Neuronal stem cell (in vitro differentiated cells): ENCODE measurements around the gene MEX3C.
A peak's percentile ranks its signal among the peaks of the same experiment; 100 is the strongest.

ENCODE experiments used
- DNase-seq: peaks from one replicate; pipeline ENCODE4 v3.0.0-alpha.2; 2013; ENCODE audit warnings: low spot score
- H2AFZ ChIP-seq: one replicate; pipeline ENCODE4 v1.6.1; 2013; ENCODE audit warnings: mild to moderate bottlenecking, low read length, inconsistent platforms
- H2AK5ac ChIP-seq: 2 replicates; pipeline ENCODE4 v1.6.1; 2013; ENCODE audit warnings: low read depth, mild to moderate bottlenecking, inconsistent platforms, low read length, moderate library complexity, mixed read lengths
- H2BK120ac ChIP-seq: 2 replicates; pipeline ENCODE4 v1.6.1; 2013; ENCODE audit warnings: low read depth, mild to moderate bottlenecking, inconsistent platforms, low read length, moderate library complexity, mixed read lengths
- H2BK12ac ChIP-seq: one replicate; pipeline ENCODE4 v1.6.1; 2013; ENCODE audit warnings: low read length, inconsistent platforms
- H2BK15ac ChIP-seq: 2 replicates; pipeline ENCODE4 v1.6.1; 2013; ENCODE audit warnings: mild to moderate bottlenecking, low read length, inconsistent platforms, mixed read lengths
- H2BK5ac ChIP-seq: one replicate; pipeline ENCODE4 v1.6.1; 2013; ENCODE audit warnings: inconsistent platforms, mild to moderate bottlenecking, low read length, moderate library complexity
- H3K14ac ChIP-seq: one replicate; pipeline ENCODE4 v1.6.1; 2013; ENCODE audit warnings: low read length, inconsistent platforms
- H3K18ac ChIP-seq: 2 replicates; pipeline ENCODE4 v1.6.1; 2013; ENCODE audit warnings: low read length, inconsistent platforms
- H3K23ac ChIP-seq: 2 replicates; pipeline ENCODE4 v1.6.1; 2013; ENCODE audit warnings: low read depth, mild to moderate bottlenecking, mixed read lengths, low read length, inconsistent platforms; ENCODE audit not compliant: poor library complexity
- H3K27ac ChIP-seq: replicated peaks from 3 replicates; pipeline ENCODE4 v1.5.1; 2013; ENCODE audit warnings: low read length, inconsistent platforms
- H3K27me3 ChIP-seq, 3 experiments: 2 replicates each; pipeline ENCODE4 v1.6.1; 2013; ENCODE audit warnings: low read length in 3 of 3, mild to moderate bottlenecking in 2 of 3, inconsistent platforms in 1 of 3, low read depth in 1 of 3, mixed read lengths in 1 of 3, moderate library complexity in 1 of 3; ENCODE audit not compliant: control insufficient read depth in 3 of 3, insufficient read depth in 3 of 3
- H3K36me3 ChIP-seq, 2 donors: replicated peaks in 1 of 2; 2 replicates each; pipeline ENCODE4 v1.6.1; 2013; ENCODE audit warnings: low read length in 2 of 2; ENCODE audit not compliant: control insufficient read depth in 2 of 2, insufficient read depth in 2 of 2
- H3K4ac ChIP-seq: 2 replicates; pipeline ENCODE4 v1.6.1; 2013; ENCODE audit warnings: inconsistent platforms, mild to moderate bottlenecking, low read length, moderate library complexity
- H3K4me1 ChIP-seq, 2 donors: 1 replicate in 1 of 2; 2 replicates in 1 of 2; pipeline ENCODE4 v1.6.1; 2013; ENCODE audit warnings: low read length in 2 of 2, low read depth in 1 of 2; ENCODE audit not compliant: control insufficient read depth in 2 of 2, insufficient read depth in 1 of 2
- H3K4me2 ChIP-seq: one replicate; pipeline ENCODE4 v1.6.1; 2013; ENCODE audit warnings: mild to moderate bottlenecking, low read length, inconsistent platforms; ENCODE audit not compliant: insufficient read depth, poor library complexity, severe bottlenecking
- H3K4me3 ChIP-seq, 2 donors: 2 replicates each; pipeline ENCODE4 v1.5.1; 2013; ENCODE audit warnings: low read length in 2 of 2, mild to moderate bottlenecking in 2 of 2, inconsistent platforms in 1 of 2, moderate library complexity in 1 of 2
- H3K79me1 ChIP-seq: one replicate; pipeline ENCODE4 v1.6.1; 2013; ENCODE audit warnings: low read depth, mild to moderate bottlenecking, inconsistent platforms, low read length, moderate library complexity
- H3K9ac ChIP-seq: one replicate; pipeline ENCODE4 v1.6.1; 2013; ENCODE audit warnings: mild to moderate bottlenecking, low read depth, low read length, inconsistent platforms; ENCODE audit not compliant: poor library complexity
- H3K9me3 ChIP-seq, 2 donors: replicated peaks in 1 of 2; 2 replicates each; pipeline versions ENCODE3 to v1.6.1; 2013; ENCODE audit warnings: low read length in 2 of 2, mild to moderate bottlenecking in 2 of 2, inconsistent platforms in 1 of 2, low read depth in 1 of 2, mixed read lengths in 1 of 2, moderate library complexity in 1 of 2; ENCODE audit not compliant: control insufficient read depth in 2 of 2, insufficient read depth in 1 of 2
- H4K8ac ChIP-seq: one replicate; pipeline ENCODE4 v1.6.1; 2013; ENCODE audit warnings: low read depth, mild to moderate bottlenecking, inconsistent platforms, low read length, moderate library complexity
- H4K91ac ChIP-seq: one replicate; pipeline ENCODE4 v1.6.1; 2013; ENCODE audit warnings: low read length, low read depth, mild to moderate bottlenecking, inconsistent platforms; ENCODE audit not compliant: poor library complexity
- WGBS, 2 donors: extraction: QIAGEN DNeasy Blood & Tissue Kit; methylation state at CpG; one replicate each; pipeline ENCODE4 v1.1.7; 2013; ENCODE audit warnings: missing lambda C conversion rate in 2 of 2, mixed read lengths in 1 of 2; ENCODE audit not compliant: insufficient read length in 2 of 2, insufficient replicate concordance in 1 of 2; ENCODE audit errors: extremely low coverage in 2 of 2; 5-methylcytosine and 5-hydroxymethylcytosine counted together

The MEX3C gene

DNA sequence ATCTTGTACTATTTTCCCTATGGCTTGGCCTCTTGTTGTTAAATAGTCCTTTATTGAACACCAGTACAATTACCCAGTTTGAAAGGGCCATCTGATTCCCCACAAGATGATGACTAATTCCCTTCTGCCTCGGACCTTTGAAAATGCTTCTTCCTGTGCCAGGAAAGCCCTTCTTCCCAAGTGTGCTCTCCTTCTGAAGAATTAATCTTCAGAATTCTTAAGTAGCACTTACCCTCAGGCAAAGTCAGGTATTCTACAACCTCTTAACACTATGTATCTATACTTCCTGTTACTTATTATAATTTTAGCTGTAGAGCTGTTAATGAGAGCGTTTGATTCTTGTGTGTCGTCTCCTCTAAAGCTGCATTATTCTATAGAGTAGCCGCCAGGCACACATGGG, 28.6 kb upstream of the MEX3C start:
- Histone ChIP-seq H3K36me3 (no peaks in the 10 kb centered on the region), H2BK15ac (no peak overlapping the region), H2BK12ac (no peak overlapping the region), H3K9me3 (peaks cover 0 to 2% of the 10 kb centered on the region in 2 donors), H3K14ac (no peak overlapping the region), H3K79me1 (no peaks in the 10 kb centered on the region), H3K27ac (no peak overlapping the region), H3K4me3 (no peak overlapping the region), H2AFZ (no peak overlapping the region), H3K4me1 (no peaks in the 10 kb centered on the region), H3K4me2 (no peak overlapping the region), H3K4ac (no peak overlapping the region), H4K91ac (no peak overlapping the region), H2BK120ac (no peak overlapping the region), H3K18ac (no peak overlapping the region), H4K8ac (no peak overlapping the region), H3K9ac (no peak overlapping the region), H3K27me3 (no peaks in the 10 kb centered on the region), H3K23ac (no peak overlapping the region), H2BK5ac (no peak overlapping the region), H2AK5ac (no peak overlapping the region)
- WGBS, 2 donors, result no CpG with 5 or more reads among the region's 4 CpGs
- DNase-seq, result no peak

DNA sequence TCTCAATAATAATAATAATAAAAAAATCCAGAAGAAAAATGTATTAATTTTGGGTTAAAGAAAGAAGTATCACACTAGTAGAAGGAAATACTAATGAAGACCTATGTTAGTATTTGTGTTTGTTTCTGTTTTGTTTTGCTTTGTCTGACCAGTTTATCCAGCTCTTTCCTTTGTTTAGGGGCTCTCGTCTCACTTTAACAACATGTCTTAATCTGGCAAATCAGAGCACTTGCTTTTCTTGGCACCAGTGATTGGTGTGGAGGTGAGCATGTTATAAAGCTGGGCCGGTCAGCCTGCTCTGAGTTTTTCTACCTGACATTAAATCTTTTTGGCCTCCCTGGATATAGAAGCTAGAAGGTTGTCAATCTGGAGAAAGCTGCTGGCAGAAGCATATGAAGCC, 15.1 kb upstream of the MEX3C start:
- H2BK15ac ChIP-seq, result no peak overlapping the region
- no peaks in the 10 kb centered on the region for H3K4me1 ChIP-seq
- H2AFZ ChIP-seq, result no peak overlapping the region
- no peaks in the 10 kb centered on the region for H3K79me1 ChIP-seq
- no peaks in the 10 kb centered on the region for H3K9me3 ChIP-seq
- no peak overlapping the region for H3K4me3 ChIP-seq
- no peak overlapping the region for H2AK5ac ChIP-seq
- no peaks in the 10 kb centered on the region for H3K27me3 ChIP-seq
- no peak overlapping the region for H3K9ac ChIP-seq
- no CpG with 5 or more reads among the region's 2 CpGs for WGBS, 2 donors
- DNase-seq, result no peak
- no peak overlapping the region for H3K18ac ChIP-seq
- H3K4ac ChIP-seq, result no peak overlapping the region
- H3K4me2 ChIP-seq, result no peak overlapping the region
- H2BK12ac ChIP-seq, result no peak overlapping the region
- H4K91ac ChIP-seq, result no peak overlapping the region
- H2BK5ac ChIP-seq, result no peak overlapping the region
- no peaks in the 10 kb centered on the region for H3K36me3 ChIP-seq
- H3K23ac ChIP-seq, result no peak overlapping the region
- no peak overlapping the region for H2BK120ac ChIP-seq
- no peak overlapping the region for H3K27ac ChIP-seq
- no peak overlapping the region for H3K14ac ChIP-seq
- H4K8ac ChIP-seq, result no peak overlapping the region

DNA sequence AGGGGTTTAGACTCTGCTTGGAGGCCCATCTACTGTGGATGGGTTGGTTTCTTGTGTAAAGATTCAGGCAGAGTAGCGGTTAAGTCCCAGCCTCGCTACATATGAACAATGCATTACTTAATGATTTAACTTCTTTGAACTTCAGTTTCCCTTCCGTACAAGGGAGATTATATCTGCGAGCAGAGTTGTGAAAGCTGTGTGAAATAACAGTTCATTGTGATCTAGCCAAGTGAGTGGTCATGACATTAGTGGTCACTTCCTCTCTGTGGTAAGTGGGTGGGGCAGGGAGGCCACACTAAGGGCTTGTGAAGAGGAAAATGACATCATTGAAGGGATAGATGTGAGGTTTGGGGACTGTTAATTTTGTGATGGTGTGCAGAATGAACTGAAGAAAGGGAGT, 14.1 kb upstream of the MEX3C start:
- no peak overlapping the region for H3K14ac ChIP-seq
- H3K36me3 ChIP-seq, result no peaks in the 10 kb centered on the region
- no peak overlapping the region for H3K4ac ChIP-seq
- no peak overlapping the region for H3K27ac ChIP-seq
- H2BK5ac ChIP-seq, result no peak overlapping the region
- H3K9ac ChIP-seq, result no peak overlapping the region
- no peaks in the 10 kb centered on the region for H3K9me3 ChIP-seq
- H2BK15ac ChIP-seq, result no peak overlapping the region
- no peak overlapping the region for H2BK12ac ChIP-seq
- DNase-seq, result no peak
- H3K4me2 ChIP-seq, result no peak overlapping the region
- no CpG with 5 or more reads among the region's 4 CpGs for WGBS, 2 donors
- no peaks in the 10 kb centered on the region for H3K79me1 ChIP-seq
- H4K91ac ChIP-seq, result no peak overlapping the region
- H2BK120ac ChIP-seq, result no peak overlapping the region
- H3K4me1 ChIP-seq, result no peaks in the 10 kb centered on the region
- no peak overlapping the region for H3K4me3 ChIP-seq
- no peak overlapping the region for H3K23ac ChIP-seq
- no peak overlapping the region for H2AFZ ChIP-seq
- H3K18ac ChIP-seq, result no peak overlapping the region
- H3K27me3 ChIP-seq, result no peaks in the 10 kb centered on the region
- no peak overlapping the region for H2AK5ac ChIP-seq
- no peak overlapping the region for H4K8ac ChIP-seq

DNA sequence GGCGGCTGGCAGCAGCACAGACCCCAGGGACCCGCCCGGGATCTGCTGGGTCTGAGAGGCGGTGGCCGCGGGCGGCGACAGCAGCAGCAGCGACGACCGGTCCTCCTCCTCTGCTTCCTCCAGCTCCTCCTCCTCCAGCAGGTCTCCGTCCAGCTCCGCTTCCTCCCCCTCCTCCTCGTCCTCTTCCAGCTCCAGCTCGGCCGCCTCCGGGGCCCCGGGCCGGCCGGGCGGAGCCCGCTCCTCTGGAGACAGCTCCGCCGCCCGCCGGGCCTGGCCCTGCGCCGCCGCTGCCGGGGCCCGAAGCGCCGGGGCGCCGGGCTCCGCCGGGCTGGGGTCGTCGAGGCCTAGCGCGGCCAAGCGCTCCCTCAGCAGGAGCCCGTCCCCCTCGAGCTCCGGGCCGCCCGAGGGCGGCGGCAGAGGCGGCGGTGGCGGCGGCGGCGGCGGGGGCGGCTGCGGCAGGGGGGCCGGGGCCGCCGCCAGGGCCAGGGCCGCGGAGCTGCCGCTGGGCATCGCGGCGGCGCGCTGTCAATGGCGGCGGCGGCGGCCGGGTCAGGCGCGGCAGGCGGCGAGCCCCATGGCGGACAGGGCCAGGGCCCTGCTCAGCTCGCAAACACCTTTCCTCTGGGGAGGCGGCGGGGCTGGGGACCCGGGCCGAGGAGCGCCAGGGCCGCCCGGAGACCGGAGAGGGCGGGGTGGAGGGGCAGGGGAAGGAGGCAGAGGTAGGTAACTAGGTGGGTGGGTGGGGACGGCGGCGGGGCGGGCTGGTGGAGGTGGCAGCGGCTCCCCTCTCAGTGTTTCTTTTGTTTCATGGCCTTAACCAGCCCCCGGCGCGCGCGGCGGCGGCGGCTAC, 445 bp downstream of the MEX3C start:
- Histone ChIP-seq H3K27me3 (no peaks in the 10 kb centered on the region), H3K36me3 (peaks cover 0 to 28% of the 10 kb centered on the region in 2 donors), H3K4me3 (peak overlapping the region; percentile 90 to 99), H2BK15ac (peak overlapping the region; percentile 95), H3K4ac (peak overlapping the region; percentile 79), H2AK5ac (peak overlapping the region; percentile 99), H2AFZ (peak overlapping the region; percentile 72), H3K9me3 (no peaks in the 10 kb centered on the region), H3K4me1 (peaks cover 3 to 14% of the 10 kb centered on the region in 2 donors), H3K79me1 (peaks cover 8% of the 10 kb centered on the region), H3K14ac (peak overlapping the region; percentile 95), H3K4me2 (peak overlapping the region; percentile 39), H2BK5ac (peak overlapping the region; percentile 95), H3K23ac (peak overlapping the region; percentile 90), H3K18ac (peak overlapping the region; percentile 99), H2BK12ac (no peak overlapping the region), H4K91ac (no peak overlapping the region), H3K27ac (peak overlapping the region; percentile 72), H2BK120ac (peak overlapping the region; percentile 83), H3K9ac (peak overlapping the region; percentile 99), H4K8ac (peak overlapping the region; percentile 31)
- WGBS, 2 donors, result no CpG with 5 or more reads among the region's 102 CpGs
- peak; percentile 14 for DNase-seq
